GM23338 (cell line): Measurements from ENCODE around the gene ARPP21. TPM values are rescaled to one million over a fixed set of nuclear protein-coding genes. Genes with fewer than 3 reads are reported as not detected.

Source experiments
- ATAC-seq: fragments of 200-7000 bp; cut with Tn5 transposase; 3 replicates; pipeline ENCODE4 v1.9.1; 2020
- DNase-seq: peaks from one replicate; pipeline ENCODE4 v3.0.0-alpha.2; 2015; ENCODE audit warnings: low spot score
- H2AFZ ChIP-seq: fragments of 200-600 bp; sonication (generic); 2 replicates; pipeline ENCODE4 v1.8.0; 2016; ENCODE audit warnings: antibody characterized with exemption, mild to moderate bottlenecking, moderate library complexity
- H3F3A ChIP-seq: fragments of 200-600 bp; sonication (generic); replicated peaks from 2 replicates; pipeline ENCODE4 v1.8.0; 2017; ENCODE audit warnings: antibody characterized with exemption, mixed run types, low read depth
- H3K27ac ChIP-seq: fragments of 200-600 bp; sonication (generic); 2 replicates; pipeline ENCODE4 v1.6.1; 2016; ENCODE audit warnings: low read depth
- H3K27me3 ChIP-seq: fragments of 200-600 bp; sonication (generic); 2 replicates; pipeline ENCODE4 v1.8.0; 2016; ENCODE audit warnings: mild to moderate bottlenecking, mixed run types, moderate library complexity; ENCODE audit not compliant: insufficient read depth
- H3K36me3 ChIP-seq: fragments of 200-600 bp; sonication (generic); 2 replicates; pipeline ENCODE4 v1.8.0; 2016; ENCODE audit warnings: mild to moderate bottlenecking; ENCODE audit not compliant: insufficient read depth
- H3K4me1 ChIP-seq: fragments of 200-600 bp; sonication (generic); 2 replicates; pipeline ENCODE4 v1.8.0; 2016; ENCODE audit warnings: mild to moderate bottlenecking, moderate library complexity; ENCODE audit not compliant: insufficient read depth
- H3K4me2 ChIP-seq: fragments of 200-600 bp; sonication (generic); 2 replicates; pipeline ENCODE4 v1.7.1; 2017; ENCODE audit warnings: mixed run types
- H3K4me3 ChIP-seq: fragments of 200-600 bp; sonication (generic); 2 replicates; pipeline ENCODE4 v1.6.1; 2016; ENCODE audit warnings: mixed run types
- H3K79me2 ChIP-seq: fragments of 200-600 bp; sonication (generic); replicated peaks from 2 replicates; pipeline ENCODE4 v1.8.0; 2017; ENCODE audit warnings: mild to moderate bottlenecking; ENCODE audit not compliant: insufficient read depth
- H3K9me2 ChIP-seq: fragments of 200-600 bp; sonication (generic); 2 replicates; pipeline ENCODE4 v1.8.0; 2017; ENCODE audit not compliant: insufficient read depth
- H4K20me1 ChIP-seq: fragments of 200-600 bp; sonication (generic); replicated peaks from 2 replicates; pipeline ENCODE4 v1.8.0; 2017; ENCODE audit warnings: mild to moderate bottlenecking; ENCODE audit not compliant: insufficient read depth
- H3K27ac Mint-ChIP-seq: 2 replicates; pipeline ENCODE4 v1.8.0; 2020; ENCODE audit warnings: inconsistent platforms, mild to moderate bottlenecking, moderate library complexity, mixed read lengths
- H3K27me3 Mint-ChIP-seq: 3 replicates; pipeline ENCODE4 v1.8.0; 2022; ENCODE audit warnings: low read depth, mild to moderate bottlenecking, moderate library complexity, mixed read lengths, inconsistent platforms; ENCODE audit not compliant: insufficient read depth, poor library complexity
- H3K36me3 Mint-ChIP-seq: 3 replicates; pipeline ENCODE4 v1.8.0; 2021; ENCODE audit warnings: low read depth, mild to moderate bottlenecking, inconsistent platforms, moderate library complexity, mixed read lengths
- H3K4me1 Mint-ChIP-seq: 3 replicates; pipeline ENCODE4 v1.8.0; 2020; ENCODE audit warnings: mild to moderate bottlenecking, inconsistent platforms, mixed read lengths
- H3K4me3 Mint-ChIP-seq: 3 replicates; pipeline ENCODE4 v1.8.0; 2021; ENCODE audit warnings: moderate library complexity, mild to moderate bottlenecking, inconsistent platforms, mixed read lengths
- H3K9me3 Mint-ChIP-seq: 3 replicates; pipeline ENCODE4 v1.8.0; 2020; ENCODE audit warnings: moderate library complexity, mild to moderate bottlenecking, inconsistent platforms, mixed read lengths
- CREB1 ChIP-seq: fragments of 250-450 bp; sonication (Bioruptor Pico); IDR thresholded peaks from 2 replicates; pipeline ENCODE4 v1.5.0; 2020; ENCODE audit warnings: low read depth, mild to moderate bottlenecking, moderate library complexity
- EZH2 ChIP-seq: fragments of 200-600 bp; sonication (generic); IDR thresholded peaks from one replicate; pipeline ENCODE4 v1.8.0; 2017; ENCODE audit warnings: antibody characterized with exemption, mild to moderate bottlenecking, low read depth; ENCODE audit not compliant: unreplicated experiment
- EZH2phosphoT487 ChIP-seq: fragments of 200-600 bp; sonication (generic); IDR thresholded peaks from one replicate; pipeline ENCODE4 v1.8.1; 2018; ENCODE audit warnings: antibody characterized with exemption; ENCODE audit not compliant: unreplicated experiment
- JUNB ChIP-seq: IDR thresholded peaks from one replicate; pipeline ENCODE4 v1.6.1; 2016; ENCODE audit warnings: antibody characterized with exemption; ENCODE audit not compliant: unreplicated experiment
- NANOG ChIP-seq: IDR thresholded peaks from 2 replicates; pipeline ENCODE4 v1.6.1; 2016; ENCODE audit warnings: antibody characterized with exemption, borderline replicate concordance
- POLR2AphosphoS5 ChIP-seq: IDR thresholded peaks from 2 replicates; pipeline ENCODE4 v1.6.1; 2016; ENCODE audit warnings: antibody characterized with exemption, low read depth
- STAT1 ChIP-seq: IDR thresholded peaks from one replicate; pipeline ENCODE4 v1.6.1; 2016; ENCODE audit warnings: antibody characterized with exemption; ENCODE audit not compliant: unreplicated experiment
- ZNF114 ChIP-seq: fragments of 250-450 bp; sonication (Bioruptor Pico); IDR thresholded peaks from 2 replicates; pipeline ENCODE4 v1.5.0; 2020; ENCODE audit warnings: mild to moderate bottlenecking, moderate library complexity
- ZNF331 ChIP-seq: fragments of 250-450 bp; sonication (Bioruptor Pico); IDR thresholded peaks from 2 replicates; pipeline ENCODE4 v1.5.0; 2020; ENCODE audit warnings: low read depth, mild to moderate bottlenecking, moderate library complexity
- polyA plus RNA-seq: library from polyadenylated mRNA; unstranded; fragments of >200 nt; fragmentation: Nextera tagmentation; extraction: Ambion mirVana; gene quantifications from 2 replicates; pipeline ENCODE4 v1.2.1, GENCODE V29; 2016
- total RNA-seq: library from RNA; depleted of rRNA; stranded (reverse); fragments of >200 nt; shearing (Covaris generic); gene quantifications from 2 replicates; pipeline ENCODE4 v1.2.3, GENCODE V29; 2014
- TF ChIP-seq, protein P1 (sequence below): IDR thresholded peaks from one replicate; pipeline ENCODE4 v1.6.1; 2018; ENCODE audit warnings: antibody characterized with exemption; ENCODE audit not compliant: unreplicated experiment
- TF ChIP-seq, protein P2 (sequence below): fragments of 250-450 bp; sonication (Bioruptor Pico); IDR thresholded peaks from 2 replicates; pipeline ENCODE4 v1.5.0; 2020; ENCODE audit warnings: mild to moderate bottlenecking, moderate library complexity
- TF ChIP-seq, protein P3 (sequence below), 2 experiments: fragments of 200-600 bp in 1 of 2; sonication (generic) in 1 of 2; conservative IDR thresholded peaks; 2 replicates each; pipeline versions ENCODE4 v1.5.1 to v1.6.1; 2016 to 2017; ENCODE audit warnings: antibody characterized with exemption in 2 of 2, low read depth in 2 of 2, mild to moderate bottlenecking in 2 of 2, moderate library complexity in 1 of 2
- TF ChIP-seq, protein P4 (sequence below): IDR thresholded peaks from 2 replicates; pipeline ENCODE4 v1.6.1; 2016; ENCODE audit warnings: antibody characterized with exemption

The ARPP21 gene
- total and polyA plus RNA-seq, 2 experiments from 2014 or later: not detected

DNA sequence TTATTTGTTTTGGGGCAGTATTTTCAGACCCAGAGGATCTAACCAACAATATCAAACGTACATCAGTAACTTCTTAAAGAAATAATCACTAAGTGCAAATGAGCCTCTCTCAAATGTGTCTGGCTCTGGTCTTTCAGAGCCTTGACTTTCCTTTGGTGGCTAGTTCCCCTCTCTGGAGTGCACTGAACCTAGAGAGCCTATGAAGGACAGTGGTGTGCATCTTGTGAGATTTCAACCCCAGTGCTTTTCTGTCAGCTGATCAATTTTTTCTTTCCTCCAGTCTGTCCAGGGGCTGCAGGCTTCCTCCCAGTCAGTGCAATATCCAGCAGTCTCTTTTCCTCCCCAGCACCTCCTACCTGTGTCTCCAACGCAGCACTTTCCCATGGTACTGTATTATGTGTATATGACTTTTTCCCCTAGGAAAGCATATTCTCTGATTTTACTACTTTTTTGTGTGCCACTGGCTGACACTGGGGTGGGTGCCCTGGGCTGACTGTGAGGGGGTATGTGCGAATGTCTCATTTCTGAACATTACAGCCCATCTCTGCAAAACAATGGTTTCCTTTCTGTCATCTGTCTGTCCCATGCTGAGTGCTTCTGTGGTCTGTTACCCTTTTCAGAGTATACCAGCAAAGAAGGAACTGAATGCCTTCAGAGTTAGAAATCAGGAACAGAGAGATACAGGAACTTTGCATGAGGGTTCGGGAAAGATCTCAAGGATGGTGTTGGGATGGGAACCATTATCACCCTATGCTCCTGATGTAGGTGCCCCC, 98.8 kb downstream of the ARPP21 start:
- H3K36me3 ChIP-seq: no peaks in the 10 kb centered on the region
- no peaks in the 10 kb centered on the region for H3K79me2 ChIP-seq
- H3K4me1 ChIP-seq: no peaks in the 10 kb centered on the region
- H3K4me3 Mint-ChIP-seq: no peak overlapping the region
- DNase-seq (no peak), ATAC-seq (no peak)
- 0 out of 2 replicates have a peak overlapping the region, but pooled peaks have one; percentile 10 for H2AFZ ChIP-seq
- H3K36me3 Mint-ChIP-seq: no peaks in the 10 kb centered on the region
- H3K27me3 ChIP-seq: no peaks in the 10 kb centered on the region
- no peaks in the 10 kb centered on the region for H3K9me2 ChIP-seq
- H3K4me3 ChIP-seq: no peak overlapping the region
- H3K27me3 Mint-ChIP-seq: peaks cover under 1% of the 10 kb centered on the region
- no peak overlapping the region for H3K4me2 ChIP-seq
- no peaks in the 10 kb centered on the region; the same call in 1 of the 2 replicates for H4K20me1 ChIP-seq
- no peaks in the 10 kb centered on the region for H3K9me3 Mint-ChIP-seq
- TF ChIP-seq ZNF114 (CRISPR knock-in tag): no peak
- TF ChIP-seq, protein P1, sequence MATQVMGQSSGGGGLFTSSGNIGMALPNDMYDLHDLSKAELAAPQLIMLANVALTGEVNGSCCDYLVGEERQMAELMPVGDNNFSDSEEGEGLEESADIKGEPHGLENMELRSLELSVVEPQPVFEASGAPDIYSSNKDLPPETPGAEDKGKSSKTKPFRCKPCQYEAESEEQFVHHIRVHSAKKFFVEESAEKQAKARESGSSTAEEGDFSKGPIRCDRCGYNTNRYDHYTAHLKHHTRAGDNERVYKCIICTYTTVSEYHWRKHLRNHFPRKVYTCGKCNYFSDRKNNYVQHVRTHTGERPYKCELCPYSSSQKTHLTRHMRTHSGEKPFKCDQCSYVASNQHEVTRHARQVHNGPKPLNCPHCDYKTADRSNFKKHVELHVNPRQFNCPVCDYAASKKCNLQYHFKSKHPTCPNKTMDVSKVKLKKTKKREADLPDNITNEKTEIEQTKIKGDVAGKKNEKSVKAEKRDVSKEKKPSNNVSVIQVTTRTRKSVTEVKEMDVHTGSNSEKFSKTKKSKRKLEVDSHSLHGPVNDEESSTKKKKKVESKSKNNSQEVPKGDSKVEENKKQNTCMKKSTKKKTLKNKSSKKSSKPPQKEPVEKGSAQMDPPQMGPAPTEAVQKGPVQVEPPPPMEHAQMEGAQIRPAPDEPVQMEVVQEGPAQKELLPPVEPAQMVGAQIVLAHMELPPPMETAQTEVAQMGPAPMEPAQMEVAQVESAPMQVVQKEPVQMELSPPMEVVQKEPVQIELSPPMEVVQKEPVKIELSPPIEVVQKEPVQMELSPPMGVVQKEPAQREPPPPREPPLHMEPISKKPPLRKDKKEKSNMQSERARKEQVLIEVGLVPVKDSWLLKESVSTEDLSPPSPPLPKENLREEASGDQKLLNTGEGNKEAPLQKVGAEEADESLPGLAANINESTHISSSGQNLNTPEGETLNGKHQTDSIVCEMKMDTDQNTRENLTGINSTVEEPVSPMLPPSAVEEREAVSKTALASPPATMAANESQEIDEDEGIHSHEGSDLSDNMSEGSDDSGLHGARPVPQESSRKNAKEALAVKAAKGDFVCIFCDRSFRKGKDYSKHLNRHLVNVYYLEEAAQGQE: no peak
- no peak for TF ChIP-seq STAT1
- TF ChIP-seq POLR2AphosphoS5: no peak
- TF ChIP-seq, protein P2, sequence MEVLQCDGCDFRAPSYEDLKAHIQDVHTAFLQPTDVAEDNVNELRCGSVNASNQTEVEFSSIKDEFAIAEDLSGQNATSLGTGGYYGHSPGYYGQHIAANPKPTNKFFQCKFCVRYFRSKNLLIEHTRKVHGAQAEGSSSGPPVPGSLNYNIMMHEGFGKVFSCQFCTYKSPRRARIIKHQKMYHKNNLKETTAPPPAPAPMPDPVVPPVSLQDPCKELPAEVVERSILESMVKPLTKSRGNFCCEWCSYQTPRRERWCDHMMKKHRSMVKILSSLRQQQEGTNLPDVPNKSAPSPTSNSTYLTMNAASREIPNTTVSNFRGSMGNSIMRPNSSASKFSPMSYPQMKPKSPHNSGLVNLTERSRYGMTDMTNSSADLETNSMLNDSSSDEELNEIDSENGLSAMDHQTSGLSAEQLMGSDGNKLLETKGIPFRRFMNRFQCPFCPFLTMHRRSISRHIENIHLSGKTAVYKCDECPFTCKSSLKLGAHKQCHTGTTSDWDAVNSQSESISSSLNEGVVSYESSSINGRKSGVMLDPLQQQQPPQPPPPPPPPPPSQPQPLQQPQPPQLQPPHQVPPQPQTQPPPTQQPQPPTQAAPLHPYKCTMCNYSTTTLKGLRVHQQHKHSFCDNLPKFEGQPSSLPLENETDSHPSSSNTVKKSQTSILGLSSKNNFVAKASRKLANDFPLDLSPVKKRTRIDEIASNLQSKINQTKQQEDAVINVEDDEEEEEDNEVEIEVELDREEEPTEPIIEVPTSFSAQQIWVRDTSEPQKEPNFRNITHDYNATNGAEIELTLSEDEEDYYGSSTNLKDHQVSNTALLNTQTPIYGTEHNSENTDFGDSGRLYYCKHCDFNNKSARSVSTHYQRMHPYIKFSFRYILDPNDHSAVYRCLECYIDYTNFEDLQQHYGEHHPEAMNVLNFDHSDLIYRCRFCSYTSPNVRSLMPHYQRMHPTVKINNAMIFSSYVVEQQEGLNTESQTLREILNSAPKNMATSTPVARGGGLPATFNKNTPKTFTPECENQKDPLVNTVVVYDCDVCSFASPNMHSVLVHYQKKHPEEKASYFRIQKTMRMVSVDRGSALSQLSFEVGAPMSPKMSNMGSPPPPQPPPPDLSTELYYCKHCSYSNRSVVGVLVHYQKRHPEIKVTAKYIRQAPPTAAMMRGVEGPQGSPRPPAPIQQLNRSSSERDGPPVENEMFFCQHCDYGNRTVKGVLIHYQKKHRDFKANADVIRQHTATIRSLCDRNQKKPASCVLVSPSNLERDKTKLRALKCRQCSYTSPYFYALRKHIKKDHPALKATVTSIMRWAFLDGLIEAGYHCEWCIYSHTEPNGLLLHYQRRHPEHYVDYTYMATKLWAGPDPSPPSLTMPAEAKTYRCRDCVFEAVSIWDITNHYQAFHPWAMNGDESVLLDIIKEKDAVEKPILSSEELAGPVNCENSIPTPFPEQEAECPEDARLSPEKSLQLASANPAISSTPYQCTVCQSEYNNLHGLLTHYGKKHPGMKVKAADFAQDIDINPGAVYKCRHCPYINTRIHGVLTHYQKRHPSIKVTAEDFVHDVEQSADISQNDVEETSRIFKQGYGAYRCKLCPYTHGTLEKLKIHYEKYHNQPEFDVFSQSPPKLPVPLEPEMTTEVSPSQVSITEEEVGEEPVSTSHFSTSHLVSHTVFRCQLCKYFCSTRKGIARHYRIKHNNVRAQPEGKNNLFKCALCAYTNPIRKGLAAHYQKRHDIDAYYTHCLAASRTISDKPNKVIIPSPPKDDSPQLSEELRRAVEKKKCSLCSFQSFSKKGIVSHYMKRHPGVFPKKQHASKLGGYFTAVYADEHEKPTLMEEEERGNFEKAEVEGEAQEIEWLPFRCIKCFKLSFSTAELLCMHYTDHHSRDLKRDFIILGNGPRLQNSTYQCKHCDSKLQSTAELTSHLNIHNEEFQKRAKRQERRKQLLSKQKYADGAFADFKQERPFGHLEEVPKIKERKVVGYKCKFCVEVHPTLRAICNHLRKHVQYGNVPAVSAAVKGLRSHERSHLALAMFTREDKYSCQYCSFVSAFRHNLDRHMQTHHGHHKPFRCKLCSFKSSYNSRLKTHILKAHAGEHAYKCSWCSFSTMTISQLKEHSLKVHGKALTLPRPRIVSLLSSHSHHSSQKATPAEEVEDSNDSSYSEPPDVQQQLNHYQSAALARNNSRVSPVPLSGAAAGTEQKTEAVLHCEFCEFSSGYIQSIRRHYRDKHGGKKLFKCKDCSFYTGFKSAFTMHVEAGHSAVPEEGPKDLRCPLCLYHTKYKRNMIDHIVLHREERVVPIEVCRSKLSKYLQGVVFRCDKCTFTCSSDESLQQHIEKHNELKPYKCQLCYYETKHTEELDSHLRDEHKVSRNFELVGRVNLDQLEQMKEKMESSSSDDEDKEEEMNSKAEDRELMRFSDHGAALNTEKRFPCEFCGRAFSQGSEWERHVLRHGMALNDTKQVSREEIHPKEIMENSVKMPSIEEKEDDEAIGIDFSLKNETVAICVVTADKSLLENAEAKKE: no peak
- no peak for TF ChIP-seq EZH2phosphoT487
- TF ChIP-seq EZH2: no peak
- TF ChIP-seq JUNB: no peak
- no peak for TF ChIP-seq CREB1
- TF ChIP-seq, protein P3, sequence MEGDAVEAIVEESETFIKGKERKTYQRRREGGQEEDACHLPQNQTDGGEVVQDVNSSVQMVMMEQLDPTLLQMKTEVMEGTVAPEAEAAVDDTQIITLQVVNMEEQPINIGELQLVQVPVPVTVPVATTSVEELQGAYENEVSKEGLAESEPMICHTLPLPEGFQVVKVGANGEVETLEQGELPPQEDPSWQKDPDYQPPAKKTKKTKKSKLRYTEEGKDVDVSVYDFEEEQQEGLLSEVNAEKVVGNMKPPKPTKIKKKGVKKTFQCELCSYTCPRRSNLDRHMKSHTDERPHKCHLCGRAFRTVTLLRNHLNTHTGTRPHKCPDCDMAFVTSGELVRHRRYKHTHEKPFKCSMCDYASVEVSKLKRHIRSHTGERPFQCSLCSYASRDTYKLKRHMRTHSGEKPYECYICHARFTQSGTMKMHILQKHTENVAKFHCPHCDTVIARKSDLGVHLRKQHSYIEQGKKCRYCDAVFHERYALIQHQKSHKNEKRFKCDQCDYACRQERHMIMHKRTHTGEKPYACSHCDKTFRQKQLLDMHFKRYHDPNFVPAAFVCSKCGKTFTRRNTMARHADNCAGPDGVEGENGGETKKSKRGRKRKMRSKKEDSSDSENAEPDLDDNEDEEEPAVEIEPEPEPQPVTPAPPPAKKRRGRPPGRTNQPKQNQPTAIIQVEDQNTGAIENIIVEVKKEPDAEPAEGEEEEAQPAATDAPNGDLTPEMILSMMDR (conservative IDR thresholded peaks at IDR 0.05; ENCODE audit: low read depth in 2 of 2): no peak
- TF ChIP-seq, protein P4, sequence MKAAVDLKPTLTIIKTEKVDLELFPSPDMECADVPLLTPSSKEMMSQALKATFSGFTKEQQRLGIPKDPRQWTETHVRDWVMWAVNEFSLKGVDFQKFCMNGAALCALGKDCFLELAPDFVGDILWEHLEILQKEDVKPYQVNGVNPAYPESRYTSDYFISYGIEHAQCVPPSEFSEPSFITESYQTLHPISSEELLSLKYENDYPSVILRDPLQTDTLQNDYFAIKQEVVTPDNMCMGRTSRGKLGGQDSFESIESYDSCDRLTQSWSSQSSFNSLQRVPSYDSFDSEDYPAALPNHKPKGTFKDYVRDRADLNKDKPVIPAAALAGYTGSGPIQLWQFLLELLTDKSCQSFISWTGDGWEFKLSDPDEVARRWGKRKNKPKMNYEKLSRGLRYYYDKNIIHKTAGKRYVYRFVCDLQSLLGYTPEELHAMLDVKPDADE: no peak
- no peak for TF ChIP-seq NANOG
- TF ChIP-seq ZNF331: no peak
- no peak overlapping the region for H3K27ac ChIP-seq
- H3K4me1 Mint-ChIP-seq: peaks cover 12% of the 10 kb centered on the region
- no peaks in the 10 kb centered on the region for H3F3A ChIP-seq
- no peak overlapping the region for H3K27ac Mint-ChIP-seq
